K562 (cell line): ENCODE results near the gene ZSCAN12. TPM values are rescaled to one million over a fixed set of nuclear protein-coding genes. Genes with fewer than 3 reads are reported as not detected.

Source experiments
- EP400 ChIP-seq: fragments of 450-650 bp; IDR thresholded peaks from 2 replicates; pipeline ENCODE4 v1.6.1; 2017; ENCODE audit warnings: antibody characterized with exemption, mild to moderate bottlenecking, moderate library complexity
- EZH2 ChIP-seq: IDR thresholded peaks from 2 replicates; pipeline ENCODE4 v1.6.1; 2012; ENCODE audit warnings: low read depth, mild to moderate bottlenecking, inconsistent platforms, low read length, borderline replicate concordance
- FOSL1 ChIP-seq: fragments of 200-800 bp; sonication (Bioruptor generic); conservative IDR thresholded peaks from 2 replicates; pipeline ENCODE4 v1.6.1; 2016; ENCODE audit warnings: missing genetic modification characterization, missing compliant biosample characterization
- FOXA3 ChIP-seq, 2 experiments: fragments of 450-650 bp in 1 of 2; sonication (generic) in 1 of 2; formaldehyde crosslinking; IDR thresholded peaks in 1 of 2; conservative IDR thresholded peaks in 1 of 2; 2 replicates each; pipeline versions ENCODE4 v1.4.0 to v1.8.0; 2020 to 2022; ENCODE audit warnings: mild to moderate bottlenecking in 2 of 2, missing genetic modification reagents in 1 of 2
- HMG20A ChIP-seq: fragments of 450-650 bp; formaldehyde crosslinking; conservative IDR thresholded peaks from 2 replicates; pipeline ENCODE4 v1.4.0; 2020; ENCODE audit warnings: mild to moderate bottlenecking, mixed read lengths
- KHSRP ChIP-seq: fragments of 450-650 bp; IDR thresholded peaks from 2 replicates; pipeline ENCODE4 v1.6.1; 2017
- MTA1 ChIP-seq: fragments of 450-650 bp; IDR thresholded peaks from 2 replicates; pipeline ENCODE4 v1.6.1; 2017; ENCODE audit warnings: borderline replicate concordance
- POLR2AphosphoS2 ChIP-seq: IDR thresholded peaks from 2 replicates; pipeline ENCODE4 v1.6.1; 2012; ENCODE audit warnings: low read length, improper control_type of control experiment
- RBM15 ChIP-seq: fragments of 200-400 bp; formaldehyde crosslinking; IDR thresholded peaks from 2 replicates; pipeline ENCODE4 v1.6.1; 2018; ENCODE audit warnings: mild to moderate bottlenecking, low read length, moderate library complexity; ENCODE audit not compliant: insufficient read depth
- RFX1 ChIP-seq: fragments of 450-650 bp; IDR thresholded peaks from 2 replicates; pipeline ENCODE4 v1.6.1; 2016; ENCODE audit warnings: mild to moderate bottlenecking, moderate library complexity
- SIN3A ChIP-seq, 2 experiments: fragments of 150-350 bp in 1 of 2; IDR thresholded peaks; 2 replicates each; pipeline ENCODE4 v1.6.1; 2011 to 2016; ENCODE audit warnings: borderline replicate concordance in 2 of 2, low read depth in 2 of 2, low read length in 2 of 2, mild to moderate bottlenecking in 2 of 2, moderate library complexity in 2 of 2; ENCODE audit not compliant: control insufficient read depth in 1 of 2
- STAT6 ChIP-seq: sonication (generic); formaldehyde crosslinking; IDR thresholded peaks from 2 replicates; pipeline ENCODE4 v1.8.1; 2023; ENCODE audit warnings: mild to moderate bottlenecking, missing genetic modification reagents
- ZNF134 ChIP-seq: fragments of 250-450 bp; sonication (Bioruptor Pico); conservative IDR thresholded peaks from 2 replicates; pipeline ENCODE4 v1.4.0; 2020
- ZNF140 ChIP-seq: fragments of 250-450 bp; sonication (Bioruptor Pico); IDR thresholded peaks from 2 replicates; pipeline ENCODE4 v1.8.0; 2021; ENCODE audit warnings: moderate library complexity, mild to moderate bottlenecking, inconsistent platforms
- ZNF197 ChIP-seq: fragments of 200-800 bp; sonication (Bioruptor generic); IDR thresholded peaks from 2 replicates; pipeline ENCODE4 v1.6.1; 2016; ENCODE audit warnings: low read depth, missing genetic modification characterization, missing compliant biosample characterization
- ZNF407 ChIP-seq: fragments of 450-650 bp; IDR thresholded peaks from 2 replicates; pipeline ENCODE4 v1.6.1; 2016; ENCODE audit warnings: low read depth
- ZNF695 ChIP-seq: fragments of 450-650 bp; formaldehyde crosslinking; IDR thresholded peaks from 2 replicates; pipeline ENCODE4 v1.4.0; 2020; ENCODE audit warnings: mild to moderate bottlenecking, moderate library complexity
- polyA plus RNA-seq, 8 experiments: library from polyadenylated mRNA; depleted of rRNA in 4 of 8; stranded (reverse) in 5 of 8; unstranded in 3 of 8; fragments of >200 nt; fragmentation: Nextera tagmentation in 2 of 8; fragmentation: Illumina TruSeq in 1 of 8; extraction: Ambion mirVana in 2 of 8; extraction: Trizol in 1 of 8; gene quantifications; 2 replicates each; pipeline versions ENCODE4 v1.2.1 to v1.2.3, GENCODE V29; 2011 to 2014; ENCODE audit warnings: inconsistent platforms in 1 of 8, missing spikeins in 1 of 8
- total RNA-seq, 7 experiments: library from RNA; depleted of rRNA in 6 of 7; stranded (reverse); fragments of >200 nt in 6 of 7; fragmentation: Illumina TruSeq in 2 of 7; extraction: Trizol in 2 of 7; gene quantifications; 2 replicates each; pipeline versions ENCODE4 v1.2.1 to v1.2.3, GENCODE V29; 2011 to 2021; ENCODE audit warnings: low replicate concordance in 1 of 7

Gene ZSCAN12
- total and polyA plus RNA-seq, 9 of the 15 experiments (the other 6 are each of a cell fraction or from before 2014, with no cell fraction given): 2.5 to 19.6 (median 12.5) TPM

GRCh38 chr6:28349892-28350737, 49.4 kb downstream of the ZSCAN12 start, which contains the start of gene ZKSCAN3 (continued):
- no peak; the same call in 1 of the 2 replicates for TF ChIP-seq ZNF407
- TF ChIP-seq ZNF134: 0 out of 2 replicates have a peak, but pooled peaks have one; percentile 4
- TF ChIP-seq EZH2: no peak
- 0 out of 2 replicates have a peak, but pooled peaks have one; percentile 30 for TF ChIP-seq FOSL1 (tag)
- no peak for TF ChIP-seq RFX1
- TF ChIP-seq HMG20A (CRISPR knock-in tag): no peak
- TF ChIP-seq ZNF197 (CRISPR knock-in tag): peak; percentile 31; the same call in 1 of the 2 replicates
- TF ChIP-seq STAT6 (CRISPR knock-in tag): 0 out of 2 replicates have a peak, but pooled peaks have one; percentile 25
- TF ChIP-seq SIN3A (IDR thresholded peaks at IDR 0.05; ENCODE audit: borderline replicate concordance in 2 of 2, control insufficient read depth in 1 of 2, low read depth in 2 of 2, low read length in 2 of 2): peak in 1 of 2 experiments; percentile 68; a peak in 1 of 4 replicates
- TF ChIP-seq FOXA3 (CRISPR knock-in tag; conservative IDR thresholded peaks at IDR 0.05 in 1 of 2, IDR thresholded peaks at IDR 0.05 in 1 of 2): peak in 1 of 2 experiments; percentile 87; a peak in 2 of 4 replicates
- peak; percentile 77; the same call in 1 of the 2 replicates for TF ChIP-seq POLR2AphosphoS2
- no peak for TF ChIP-seq ZNF140 (CRISPR knock-in tag)
- 0 out of 2 replicates have a peak, but pooled peaks have one; percentile 8 for TF ChIP-seq ZNF695 (CRISPR knock-in tag)
- no peak for TF ChIP-seq KHSRP
- peak; percentile 92 for TF ChIP-seq EP400
- no peak for TF ChIP-seq RBM15
- peak; percentile 90 for TF ChIP-seq MTA1
